ENCODE measurements around the gene SDK2.
"Not testable (repeated sequence)": the region's sequence is repeated elsewhere in the genome, so short reads cannot be mapped to it uniquely, and the experiment has no call there.

Gene SDK2

DNA sequence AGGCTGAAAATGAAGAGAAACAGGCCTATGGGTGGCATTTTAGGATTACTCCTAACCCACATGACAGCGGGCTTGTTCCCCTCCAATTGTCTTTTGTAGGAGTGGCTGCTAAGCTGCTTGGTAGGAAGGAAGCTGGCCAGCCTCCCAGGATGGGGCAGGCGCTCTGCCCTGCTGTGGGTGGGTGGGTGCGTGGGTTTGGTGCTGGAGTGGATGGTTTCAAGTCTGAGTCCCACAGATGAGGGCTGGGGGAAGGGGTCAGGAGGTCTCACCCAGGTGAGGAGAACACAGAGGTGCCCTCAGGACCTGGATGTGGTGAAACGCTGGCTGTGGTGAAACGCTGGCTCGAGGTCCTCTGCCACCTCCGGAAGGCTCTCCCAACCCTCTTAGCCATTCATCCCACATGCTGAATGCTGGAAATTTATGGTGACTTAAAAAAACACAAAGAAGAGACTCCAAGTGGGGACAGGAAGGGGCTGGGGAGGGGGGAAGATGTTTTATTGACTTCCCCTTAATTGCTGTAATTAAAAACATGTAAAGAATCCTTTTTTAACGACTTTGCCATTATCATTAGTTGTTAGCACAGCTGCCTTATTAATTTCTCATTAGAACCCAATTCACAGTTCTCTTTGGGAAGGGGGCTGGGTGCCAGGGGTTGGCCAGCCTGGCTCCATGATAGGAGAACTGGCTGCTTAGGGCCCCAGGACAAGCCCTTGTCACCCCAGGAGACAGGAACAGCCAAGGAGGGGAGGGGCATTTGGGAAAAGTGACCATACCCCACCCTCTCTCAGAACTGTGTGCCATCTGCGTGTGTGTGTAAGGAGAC is 178.9 kb downstream of the SDK2 start:
- Histone ChIP-seq H3K9ac (ENCODE audit: low read depth, low read length) (no peak overlapping the region), H3K36me3 (ENCODE audit: control insufficient read depth, insufficient read depth, low read length) (no peaks in the 10 kb centered on the region), H3K4me3 (ENCODE audit: low read depth, low read length) (no peak overlapping the region), H3K4me1 (ENCODE audit: control insufficient read depth, insufficient read depth, low read length) (no peaks in the 10 kb centered on the region), H3K9me3 (ENCODE audit: control insufficient read depth, insufficient read depth, low read length) (no peaks in the 10 kb centered on the region), H3K27me3 (ENCODE audit: control insufficient read depth, insufficient read depth, low read length) (no peaks in the 10 kb centered on the region)

DNA sequence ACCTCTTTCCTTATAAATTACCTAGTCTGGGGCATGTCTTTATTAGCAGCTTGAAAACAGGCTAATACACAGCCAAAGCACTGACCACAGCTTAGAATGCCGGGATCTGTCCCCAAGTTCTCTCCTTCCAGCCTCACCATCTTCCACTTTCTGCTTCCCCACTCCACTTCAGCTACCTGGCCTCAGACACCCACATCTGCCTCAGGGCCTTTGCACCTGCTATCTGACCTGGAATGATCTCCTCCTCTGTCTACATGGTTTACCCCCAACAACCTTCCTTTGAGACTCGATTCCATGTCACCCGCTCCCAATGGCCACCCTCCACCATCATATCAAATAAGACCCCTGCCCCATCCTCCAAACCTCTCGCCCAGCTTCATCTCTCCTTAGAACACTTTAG is 179.8 kb downstream of the SDK2 start:
- H3K4me3 ChIP-seq (ENCODE audit: low read depth, low read length), result no peak overlapping the region
- H3K27me3 ChIP-seq (ENCODE audit: control insufficient read depth, insufficient read depth, low read length), result no peaks in the 10 kb centered on the region
- H3K36me3 ChIP-seq (ENCODE audit: control insufficient read depth, insufficient read depth, low read length), result no peaks in the 10 kb centered on the region
- no peaks in the 10 kb centered on the region for H3K4me1 ChIP-seq (ENCODE audit: control insufficient read depth, insufficient read depth, low read length)
- no peaks in the 10 kb centered on the region for H3K9me3 ChIP-seq (ENCODE audit: control insufficient read depth, insufficient read depth, low read length)
- H3K9ac ChIP-seq (ENCODE audit: low read depth, low read length), result no peak overlapping the region

DNA sequence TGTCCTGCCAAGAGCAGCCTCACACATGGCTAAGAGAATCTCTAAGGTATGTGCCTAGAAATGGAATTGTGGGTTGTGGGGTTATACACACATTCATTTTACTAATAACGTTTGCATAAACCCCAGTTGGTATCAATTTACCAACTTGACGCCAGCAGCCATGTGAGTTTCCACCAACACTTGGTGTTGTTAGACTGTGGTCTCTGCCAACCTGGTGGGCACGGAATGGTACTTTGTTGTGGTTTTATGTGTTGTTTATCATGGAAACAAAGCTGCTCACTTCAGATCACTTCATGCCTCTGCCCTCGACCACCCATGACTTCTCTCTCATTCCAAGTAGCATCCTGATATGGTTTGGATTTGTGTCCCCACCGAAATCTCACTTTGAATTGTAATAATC is 180.4 kb downstream of the SDK2 start:
- Histone ChIP-seq H3K27me3 (ENCODE audit: control insufficient read depth, insufficient read depth, low read length) (no peaks in the 10 kb centered on the region), H3K36me3 (ENCODE audit: control insufficient read depth, insufficient read depth, low read length) (no peaks in the 10 kb centered on the region), H3K9me3 (ENCODE audit: control insufficient read depth, insufficient read depth, low read length) (no peaks in the 10 kb centered on the region), H3K4me1 (ENCODE audit: control insufficient read depth, insufficient read depth, low read length) (no peaks in the 10 kb centered on the region), H3K9ac (ENCODE audit: low read depth, low read length) (no peak overlapping the region), H3K4me3 (ENCODE audit: low read depth, low read length) (no peak overlapping the region)

DNA sequence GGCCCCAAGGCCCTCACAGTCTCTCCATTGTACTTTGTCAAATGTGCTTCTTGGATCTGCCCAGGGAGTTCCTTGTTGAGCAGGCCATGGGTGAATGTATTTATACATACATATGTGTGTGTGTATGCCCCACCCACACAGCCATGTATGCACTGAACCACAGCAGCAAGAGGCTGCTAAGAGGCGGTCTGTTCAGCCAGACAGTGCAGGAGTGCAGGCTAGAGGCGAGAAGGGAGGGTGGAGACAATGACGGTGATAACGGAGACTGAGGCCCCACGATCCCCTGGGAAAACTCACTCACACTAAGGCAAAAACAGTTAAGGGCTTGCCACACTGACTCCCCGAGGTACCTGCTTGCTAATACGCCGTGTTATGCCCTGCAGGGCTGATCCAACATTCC is 181.4 kb downstream of the SDK2 start:
- H3K36me3 ChIP-seq (ENCODE audit: control insufficient read depth, insufficient read depth, low read length), result no peaks in the 10 kb centered on the region
- H3K27me3 ChIP-seq (ENCODE audit: control insufficient read depth, insufficient read depth, low read length), result no peaks in the 10 kb centered on the region
- H3K4me3 ChIP-seq (ENCODE audit: low read depth, low read length), result no peak overlapping the region
- no peaks in the 10 kb centered on the region for H3K9me3 ChIP-seq (ENCODE audit: control insufficient read depth, insufficient read depth, low read length)
- H3K4me1 ChIP-seq (ENCODE audit: control insufficient read depth, insufficient read depth, low read length), result no peaks in the 10 kb centered on the region
- no peak overlapping the region for H3K9ac ChIP-seq (ENCODE audit: low read depth, low read length)

DNA sequence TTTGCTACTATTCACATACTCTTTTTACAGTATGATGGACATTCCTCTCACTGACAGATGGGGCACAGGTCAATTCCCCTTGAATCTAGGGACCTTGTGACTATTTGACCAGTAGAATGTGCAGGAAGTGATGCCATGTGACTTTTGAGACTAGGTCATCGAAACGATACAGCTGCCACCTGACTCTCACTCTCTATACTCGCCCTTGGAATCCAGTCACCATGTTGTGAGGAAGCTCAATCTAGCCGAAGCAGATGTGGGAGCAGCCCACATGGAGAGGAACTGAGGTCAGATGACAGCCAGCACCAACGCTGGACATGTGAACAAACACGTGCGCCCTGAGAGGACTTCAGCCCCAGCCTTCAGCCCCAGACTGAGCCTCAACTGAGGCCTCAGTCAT is 184.3 kb downstream of the SDK2 start:
- Histone ChIP-seq H3K9ac (ENCODE audit: low read depth, low read length) (no peak overlapping the region), H3K9me3 (ENCODE audit: control insufficient read depth, insufficient read depth, low read length) (no peaks in the 10 kb centered on the region), H3K4me3 (ENCODE audit: low read depth, low read length) (no peak overlapping the region), H3K4me1 (ENCODE audit: control insufficient read depth, insufficient read depth, low read length) (no peaks in the 10 kb centered on the region), H3K27me3 (ENCODE audit: control insufficient read depth, insufficient read depth, low read length) (no peaks in the 10 kb centered on the region), H3K36me3 (ENCODE audit: control insufficient read depth, insufficient read depth, low read length) (no peaks in the 10 kb centered on the region)

DNA sequence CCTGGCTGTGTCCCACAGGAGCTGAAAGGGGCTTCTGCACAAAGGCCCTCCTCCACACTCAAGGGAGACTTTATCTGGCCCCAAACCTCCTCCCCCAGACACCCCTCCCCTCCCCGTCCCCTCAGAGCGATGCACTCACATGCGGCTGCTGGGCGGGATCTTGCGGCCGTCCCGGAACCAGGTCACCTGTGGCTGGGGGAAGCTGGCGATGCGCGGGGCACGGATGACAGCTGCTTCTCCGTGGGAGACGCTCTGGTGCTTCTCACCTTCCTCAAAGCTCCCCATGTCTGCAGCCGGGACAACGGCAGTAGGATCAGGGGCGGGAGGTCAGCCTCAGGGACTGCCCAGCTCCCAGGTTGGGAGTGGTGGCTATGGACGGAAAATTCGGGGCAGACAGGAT is 188.5 kb downstream of the SDK2 start:
- Histone ChIP-seq H3K4me1 (ENCODE audit: control insufficient read depth, insufficient read depth, low read length) (no peaks in the 10 kb centered on the region), H3K4me3 (ENCODE audit: low read depth, low read length) (no peak overlapping the region), H3K9me3 (ENCODE audit: control insufficient read depth, insufficient read depth, low read length) (no peaks in the 10 kb centered on the region), H3K9ac (ENCODE audit: low read depth, low read length) (no peak overlapping the region), H3K27me3 (ENCODE audit: control insufficient read depth, insufficient read depth, low read length) (no peaks in the 10 kb centered on the region), H3K36me3 (ENCODE audit: control insufficient read depth, insufficient read depth, low read length) (no peaks in the 10 kb centered on the region)

DNA sequence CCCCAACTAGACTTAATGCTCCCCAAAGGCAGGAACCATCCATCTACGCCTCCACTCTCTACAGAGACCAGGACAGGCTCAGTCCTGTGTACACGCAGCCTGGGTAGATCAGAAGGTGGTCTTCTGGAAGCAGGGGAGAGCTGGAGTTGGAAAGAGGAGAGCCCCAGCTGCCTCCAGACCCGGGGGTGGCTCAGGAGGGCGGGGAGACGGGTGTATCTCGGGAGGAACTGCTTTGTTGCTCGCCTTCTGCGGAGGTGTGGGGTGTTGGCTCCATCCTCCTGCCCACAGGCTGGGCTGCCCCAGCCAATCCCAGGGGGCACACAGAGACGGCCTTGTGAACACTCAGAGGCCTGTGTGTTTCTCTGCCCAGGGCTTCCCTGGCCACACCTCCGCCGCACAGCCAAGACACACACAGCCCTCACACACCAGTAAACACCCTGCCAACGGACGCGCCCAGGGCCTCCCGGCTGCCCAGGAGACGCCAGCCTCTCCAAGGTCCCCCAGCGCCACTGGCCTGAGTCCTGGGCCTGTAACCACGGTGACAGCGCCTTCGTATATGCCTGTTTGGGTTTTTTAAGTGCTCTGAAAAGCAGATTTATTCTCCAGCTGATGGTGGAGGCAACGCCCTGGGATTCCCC is 189.1 kb downstream of the SDK2 start:
- Histone ChIP-seq H3K36me3 (ENCODE audit: control insufficient read depth, insufficient read depth, low read length) (no peaks in the 10 kb centered on the region), H3K4me1 (ENCODE audit: control insufficient read depth, insufficient read depth, low read length) (no peaks in the 10 kb centered on the region), H3K9ac (ENCODE audit: low read depth, low read length) (no peak overlapping the region), H3K27me3 (ENCODE audit: control insufficient read depth, insufficient read depth, low read length) (no peaks in the 10 kb centered on the region), H3K4me3 (ENCODE audit: low read depth, low read length) (no peak overlapping the region), H3K9me3 (ENCODE audit: control insufficient read depth, insufficient read depth, low read length) (no peaks in the 10 kb centered on the region)

DNA sequence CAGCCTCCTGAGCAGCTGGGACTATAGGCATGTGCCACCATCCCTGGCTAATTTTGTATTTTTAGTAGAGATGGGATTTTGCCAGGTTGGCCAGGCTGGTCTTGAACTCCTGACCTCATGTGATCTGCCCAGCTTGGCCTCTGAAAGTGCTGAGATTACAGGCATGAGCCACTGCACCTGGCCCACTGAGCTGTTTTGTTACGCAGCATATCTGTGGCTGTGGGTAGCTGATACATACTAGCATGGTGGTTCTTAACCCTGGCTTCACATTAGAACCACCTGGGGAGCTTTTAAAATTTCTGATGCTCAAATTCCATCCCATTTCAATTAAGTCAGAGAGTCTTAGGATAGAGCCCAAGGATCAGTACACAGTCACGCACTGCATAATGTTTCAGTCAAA is 190.8 kb downstream of the SDK2 start:
- H3K27me3 ChIP-seq (ENCODE audit: control insufficient read depth, insufficient read depth, low read length), result not testable (repeated sequence)

DNA sequence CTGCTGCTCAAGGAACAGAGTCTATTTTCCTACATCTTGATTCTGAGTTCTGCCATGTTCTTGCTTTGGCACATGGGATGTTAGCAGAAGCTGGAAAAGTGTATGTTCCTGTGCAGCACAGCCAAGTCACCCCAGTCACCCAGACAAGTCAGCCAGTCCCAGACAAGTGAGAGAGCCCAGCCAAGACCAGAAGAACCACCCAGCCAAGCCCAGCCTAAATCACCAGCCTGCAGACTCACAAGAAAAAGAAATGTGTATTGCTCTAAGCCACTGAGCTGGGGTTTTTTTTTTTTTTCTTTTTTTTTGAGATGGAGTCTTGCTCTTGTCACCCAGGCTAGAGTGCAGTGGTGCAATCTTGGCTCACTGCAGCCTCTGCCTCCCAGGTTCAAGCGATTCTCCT is 191.2 kb downstream of the SDK2 start:
- no peaks in the 10 kb centered on the region for H3K27me3 ChIP-seq (ENCODE audit: control insufficient read depth, insufficient read depth, low read length)
- H3K9ac ChIP-seq (ENCODE audit: low read depth, low read length), result no peak overlapping the region
- H3K9me3 ChIP-seq (ENCODE audit: control insufficient read depth, insufficient read depth, low read length), result no peaks in the 10 kb centered on the region
- no peaks in the 10 kb centered on the region for H3K4me1 ChIP-seq (ENCODE audit: control insufficient read depth, insufficient read depth, low read length)
- no peak overlapping the region for H3K4me3 ChIP-seq (ENCODE audit: low read depth, low read length)
- no peaks in the 10 kb centered on the region for H3K36me3 ChIP-seq (ENCODE audit: control insufficient read depth, insufficient read depth, low read length)

More for the DNA sequence above, 190.8 kb downstream of the SDK2 start:
- H3K4me1 ChIP-seq (ENCODE audit: control insufficient read depth, insufficient read depth, low read length); H3K9ac ChIP-seq (ENCODE audit: low read depth, low read length); H3K9me3 ChIP-seq (ENCODE audit: control insufficient read depth, insufficient read depth, low read length); H3K36me3 ChIP-seq (ENCODE audit: control insufficient read depth, insufficient read depth, low read length); H3K4me3 ChIP-seq (ENCODE audit: low read depth, low read length): not testable (repeated sequence)

DNA sequence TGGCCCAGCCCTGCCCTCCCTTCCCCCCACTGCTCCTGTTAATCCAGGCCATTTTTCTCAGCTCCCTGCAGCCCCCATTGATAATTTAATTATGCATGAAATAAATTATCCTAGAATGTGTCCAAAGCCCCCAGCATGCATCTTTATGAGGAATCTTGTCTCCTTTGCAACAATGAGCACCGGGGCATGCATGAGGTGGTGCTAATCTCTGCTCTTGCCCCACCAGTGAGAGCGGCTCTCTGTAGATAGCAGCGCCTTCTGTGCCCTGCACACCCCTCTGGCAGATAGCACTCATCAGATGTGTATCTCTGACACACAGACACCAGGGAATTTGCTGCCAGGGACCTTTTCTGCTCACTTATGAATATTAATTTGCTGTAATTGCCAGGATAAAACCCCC is 192.2 kb downstream of the SDK2 start:
- no peak overlapping the region for H3K9ac ChIP-seq (ENCODE audit: low read depth, low read length)
- H3K4me3 ChIP-seq (ENCODE audit: low read depth, low read length), result no peak overlapping the region
- H3K9me3 ChIP-seq (ENCODE audit: control insufficient read depth, insufficient read depth, low read length), result no peaks in the 10 kb centered on the region
- H3K4me1 ChIP-seq (ENCODE audit: control insufficient read depth, insufficient read depth, low read length), result no peaks in the 10 kb centered on the region
- no peaks in the 10 kb centered on the region for H3K27me3 ChIP-seq (ENCODE audit: control insufficient read depth, insufficient read depth, low read length)
- no peaks in the 10 kb centered on the region for H3K36me3 ChIP-seq (ENCODE audit: control insufficient read depth, insufficient read depth, low read length)

DNA sequence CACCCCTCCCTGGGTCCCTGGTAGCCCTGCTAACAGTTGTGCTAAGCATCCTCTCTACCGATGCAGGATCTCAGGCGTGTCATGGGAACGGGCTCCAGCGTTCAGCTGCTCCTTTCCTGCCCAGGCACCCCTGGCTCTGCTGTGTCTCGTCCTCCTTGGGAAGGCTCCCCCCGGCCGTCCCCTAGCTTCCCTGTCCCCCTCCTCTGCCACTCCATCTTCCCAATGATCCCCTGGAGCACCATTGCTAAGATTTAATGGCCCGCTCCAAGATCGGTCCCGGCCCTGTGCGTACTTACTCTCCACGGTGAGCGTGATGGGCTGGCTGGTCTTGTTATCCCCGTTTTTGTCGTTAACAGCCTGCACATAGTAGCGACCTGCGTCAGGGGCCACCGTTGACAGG is 196.9 kb downstream of the SDK2 start:
- Histone ChIP-seq H3K9me3 (ENCODE audit: control insufficient read depth, insufficient read depth, low read length) (no peaks in the 10 kb centered on the region), H3K9ac (ENCODE audit: low read depth, low read length) (no peak overlapping the region), H3K36me3 (ENCODE audit: control insufficient read depth, insufficient read depth, low read length) (no peaks in the 10 kb centered on the region), H3K4me1 (ENCODE audit: control insufficient read depth, insufficient read depth, low read length) (no peaks in the 10 kb centered on the region), H3K27me3 (ENCODE audit: control insufficient read depth, insufficient read depth, low read length) (no peaks in the 10 kb centered on the region), H3K4me3 (ENCODE audit: low read depth, low read length) (no peak overlapping the region)

DNA sequence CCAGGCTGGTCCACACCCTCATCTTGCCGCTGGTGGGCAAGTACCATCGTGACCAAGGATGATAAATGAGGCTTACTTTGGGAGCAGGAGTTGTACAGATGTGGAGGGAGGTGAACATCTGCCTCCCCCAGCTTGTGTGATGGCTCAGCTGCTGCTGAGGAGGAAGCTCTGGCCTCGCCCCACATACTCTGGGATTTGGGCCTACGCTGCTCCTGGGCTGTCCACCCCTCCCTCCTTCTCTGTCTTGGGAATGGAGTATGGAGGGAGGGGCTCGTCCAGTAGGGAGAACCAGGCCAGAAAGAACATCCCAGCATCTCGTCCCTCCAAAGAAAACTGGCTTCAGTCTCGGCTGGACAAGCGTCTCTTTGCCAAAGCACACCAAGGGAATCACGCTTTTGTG is 197.6 kb downstream of the SDK2 start:
- H3K36me3 ChIP-seq (ENCODE audit: control insufficient read depth, insufficient read depth, low read length), result no peaks in the 10 kb centered on the region
- H3K4me1 ChIP-seq (ENCODE audit: control insufficient read depth, insufficient read depth, low read length), result no peaks in the 10 kb centered on the region
- H3K9me3 ChIP-seq (ENCODE audit: control insufficient read depth, insufficient read depth, low read length), result no peaks in the 10 kb centered on the region
- H3K27me3 ChIP-seq (ENCODE audit: control insufficient read depth, insufficient read depth, low read length), result no peaks in the 10 kb centered on the region
- no peak overlapping the region for H3K9ac ChIP-seq (ENCODE audit: low read depth, low read length)
- no peak overlapping the region for H3K4me3 ChIP-seq (ENCODE audit: low read depth, low read length)
